ENCODE data around the gene ATG16L1.

Gene ATG16L1

DNA sequence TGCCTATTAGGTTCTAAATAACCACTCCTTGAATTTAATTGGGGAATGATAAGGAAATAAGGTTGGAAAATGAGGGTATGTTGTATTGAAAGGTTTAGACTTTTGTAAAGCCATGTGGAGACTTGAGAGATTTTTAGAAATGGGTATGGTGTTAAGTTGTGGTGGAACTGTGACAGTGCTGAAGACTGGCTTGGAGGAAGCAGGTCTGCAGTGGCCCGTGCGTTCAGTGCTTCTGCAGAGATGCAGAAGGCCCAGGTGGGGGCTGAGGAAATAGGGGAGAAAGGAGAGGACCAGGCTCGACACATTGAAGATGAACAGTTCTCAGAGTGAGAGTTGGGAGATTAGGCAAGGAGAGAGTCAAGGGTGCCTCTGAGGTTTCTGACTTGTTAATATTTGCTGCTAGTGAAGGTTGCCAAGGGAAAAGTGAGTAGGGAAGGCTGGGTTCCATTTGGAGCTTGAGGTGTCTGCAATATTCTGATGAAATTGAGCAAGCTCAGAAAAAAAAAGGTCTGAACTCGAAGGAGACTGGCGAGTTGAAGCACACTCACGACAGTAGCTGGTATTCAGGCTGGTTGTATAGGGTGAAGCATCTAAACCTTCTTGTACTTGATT lies 30.6 kb downstream of the ATG16L1 start:
- DNase-seq, result no peak
- Histone ChIP-seq H3K4me3 (ENCODE audit: control insufficient read depth in 1 of 7, extremely low read depth in 1 of 7, insufficient read depth in 4 of 7, low read depth in 2 of 7, low read length in 6 of 7) (no peak overlapping the region), H3K27ac (ENCODE audit: insufficient read depth in 1 of 2, low read depth in 1 of 2, low read length in 2 of 2, poor library complexity in 1 of 2, severe bottlenecking in 2 of 2) (no peak overlapping the region), H3K9me3 (ENCODE audit: control extremely low read depth in 1 of 5, control insufficient read depth in 4 of 5, insufficient read depth in 2 of 5, low read depth in 1 of 5, low read length in 4 of 5) (no peaks in the 10 kb centered on the region), H3K27me3 (replicated peaks in 2 of 5; ENCODE audit: control insufficient read depth in 4 of 5, insufficient read depth in 5 of 5, low read length in 4 of 5) (no peaks in the 10 kb centered on the region), H3K4me1 (ENCODE audit: control extremely low read depth in 1 of 4, control insufficient read depth in 4 of 4, insufficient read depth in 4 of 4, low read length in 3 of 4) (no peaks in the 10 kb centered on the region), H3K36me3 (ENCODE audit: control insufficient read depth in 4 of 4, insufficient read depth in 4 of 4, low read length in 3 of 4) (peaks cover 26 to 82% (median 66%) of the 10 kb centered on the region in 4 experiments)
- WGBS (ENCODE audit: insufficient coverage), result 100% methylated on average over 4 of the region's 6 CpGs
- CTCF ChIA-PET, result interaction anchor here (0.6 kb wide), 1 partner anchor 10 kb away, joined by 3 read pairs; no protein-coding TSS in a partner anchor
- POLR2A ChIA-PET, result no interaction called here

DNA sequence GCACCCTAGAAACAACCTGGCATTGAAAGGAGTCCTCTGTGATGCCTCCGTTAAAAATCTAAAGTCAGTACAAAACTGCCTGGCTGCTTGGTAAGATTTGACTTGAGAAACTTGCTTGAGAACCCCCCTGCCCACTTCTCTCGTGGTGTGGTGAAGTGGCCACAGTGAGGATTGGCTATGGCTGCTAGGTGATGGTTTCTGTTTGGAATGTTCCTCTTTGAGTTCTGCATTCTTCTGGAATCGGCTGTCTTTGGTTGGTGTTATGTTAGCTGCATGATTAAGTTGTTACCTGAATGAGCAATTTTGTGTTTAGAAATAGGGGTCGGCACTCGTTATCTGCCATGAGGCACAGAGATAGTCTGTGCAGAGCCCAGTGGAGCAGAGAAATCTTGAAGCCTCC lies 34.4 kb downstream of the ATG16L1 start:
- Histone ChIP-seq H3K36me3 (ENCODE audit: control insufficient read depth in 4 of 4, insufficient read depth in 4 of 4, low read length in 3 of 4) (peaks cover 25 to 77% (median 64%) of the 10 kb centered on the region in 4 experiments), H3K9me3 (ENCODE audit: control extremely low read depth in 1 of 5, control insufficient read depth in 4 of 5, insufficient read depth in 2 of 5, low read depth in 1 of 5, low read length in 4 of 5) (no peaks in the 10 kb centered on the region), H3K27me3 (replicated peaks in 2 of 5; ENCODE audit: control insufficient read depth in 4 of 5, insufficient read depth in 5 of 5, low read length in 4 of 5) (no peaks in the 10 kb centered on the region), H3K4me3 (ENCODE audit: control insufficient read depth in 1 of 7, extremely low read depth in 1 of 7, insufficient read depth in 4 of 7, low read depth in 2 of 7, low read length in 6 of 7) (no peak overlapping the region), H3K27ac (ENCODE audit: insufficient read depth in 1 of 2, low read depth in 1 of 2, low read length in 2 of 2, poor library complexity in 1 of 2, severe bottlenecking in 2 of 2) (no peak overlapping the region), H3K4me1 (ENCODE audit: control extremely low read depth in 1 of 4, control insufficient read depth in 4 of 4, insufficient read depth in 4 of 4, low read length in 3 of 4) (no peaks in the 10 kb centered on the region)
- ChIA-PET POLR2A (no interaction called here), CTCF (no interaction called here)
- no peak for DNase-seq
- 100% methylated on average over 5 of the region's 5 CpGs for WGBS (ENCODE audit: insufficient coverage)

DNA sequence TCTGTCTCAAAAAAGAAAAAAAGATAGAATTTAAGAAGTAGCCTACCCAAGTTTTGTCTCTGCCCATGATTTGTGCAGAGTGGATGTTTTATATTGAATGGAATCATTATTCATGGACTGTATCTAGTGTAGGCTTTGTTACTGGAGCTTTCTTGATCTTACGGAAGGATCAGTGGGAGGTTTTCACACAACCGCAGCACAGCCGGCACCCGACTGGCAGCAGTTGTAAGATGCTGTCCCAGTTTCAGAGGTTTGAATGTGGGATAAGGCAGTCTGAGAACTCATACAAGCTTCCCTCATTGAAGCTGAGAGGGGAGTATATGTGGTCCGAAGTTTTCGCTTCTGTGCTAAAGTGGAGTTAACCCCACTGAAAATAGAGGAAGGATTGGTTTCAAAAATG lies 36.4 kb downstream of the ATG16L1 start:
- Histone ChIP-seq H3K27ac (ENCODE audit: insufficient read depth in 1 of 2, low read depth in 1 of 2, low read length in 2 of 2, poor library complexity in 1 of 2, severe bottlenecking in 2 of 2) (no peak overlapping the region), H3K4me3 (ENCODE audit: control insufficient read depth in 1 of 7, extremely low read depth in 1 of 7, insufficient read depth in 4 of 7, low read depth in 2 of 7, low read length in 6 of 7) (no peak overlapping the region), H3K36me3 (ENCODE audit: control insufficient read depth in 4 of 4, insufficient read depth in 4 of 4, low read length in 3 of 4) (peaks cover 30 to 79% (median 68%) of the 10 kb centered on the region in 4 experiments), H3K9me3 (ENCODE audit: control extremely low read depth in 1 of 5, control insufficient read depth in 4 of 5, insufficient read depth in 2 of 5, low read depth in 1 of 5, low read length in 4 of 5) (no peaks in the 10 kb centered on the region), H3K27me3 (replicated peaks in 2 of 5; ENCODE audit: control insufficient read depth in 4 of 5, insufficient read depth in 5 of 5, low read length in 4 of 5) (no peaks in the 10 kb centered on the region), H3K4me1 (ENCODE audit: control extremely low read depth in 1 of 4, control insufficient read depth in 4 of 4, insufficient read depth in 4 of 4, low read length in 3 of 4) (no peaks in the 10 kb centered on the region)
- CTCF ChIA-PET, result interaction anchor here (1.4 kb wide), 1 partner anchor 14 kb away, joined by 3 read pairs; no protein-coding TSS in a partner anchor
- WGBS (ENCODE audit: insufficient coverage), result 100% methylated on average over 3 of the region's 6 CpGs
- no peak for DNase-seq
- POLR2A ChIA-PET, result no interaction called here

DNA sequence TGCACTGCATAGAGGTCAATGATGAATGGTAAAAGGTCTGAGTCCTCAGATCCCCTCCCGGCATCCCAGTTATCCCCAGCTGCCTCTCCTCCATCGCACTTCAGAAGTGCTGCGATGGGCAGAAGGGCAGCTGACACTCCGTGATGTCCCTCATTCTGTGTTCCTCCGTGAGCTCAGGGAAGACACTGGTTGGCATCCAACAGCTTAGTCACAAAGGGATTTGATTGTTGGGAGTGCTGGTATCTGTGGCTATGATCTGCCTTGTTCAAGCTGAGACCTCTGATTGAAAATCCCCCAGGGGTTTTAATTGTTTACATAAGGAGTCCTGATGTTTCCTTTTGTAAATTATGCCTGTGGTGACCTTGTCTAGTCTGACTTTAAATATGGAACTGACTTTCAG lies 37.2 kb downstream of the ATG16L1 start:
- ChIA-PET POLR2A (interaction anchor here (0.6 kb wide), 1 partner anchor 15 kb away, joined by 4 read pairs; no protein-coding TSS in a partner anchor), CTCF (interaction anchor here (0.7 to 1.3 kb wide), 2 partner anchors 9 to 65 kb away, joined by 3 to 4 read pairs; no protein-coding TSS in a partner anchor)
- WGBS (ENCODE audit: insufficient coverage), result 97% methylated on average over 5 of the region's 5 CpGs
- H3K27me3 ChIP-seq (replicated peaks in 2 of 5; ENCODE audit: control insufficient read depth in 4 of 5, insufficient read depth in 5 of 5, low read length in 4 of 5), result no peaks in the 10 kb centered on the region
- H3K27ac ChIP-seq (ENCODE audit: insufficient read depth in 1 of 2, low read depth in 1 of 2, low read length in 2 of 2, poor library complexity in 1 of 2, severe bottlenecking in 2 of 2), result peak overlapping the region in 1 of 2 experiments; percentile 7
- peaks cover 30 to 84% (median 72%) of the 10 kb centered on the region in 4 experiments for H3K36me3 ChIP-seq (ENCODE audit: control insufficient read depth in 4 of 4, insufficient read depth in 4 of 4, low read length in 3 of 4)
- no peaks in the 10 kb centered on the region for H3K4me1 ChIP-seq (ENCODE audit: control extremely low read depth in 1 of 4, control insufficient read depth in 4 of 4, insufficient read depth in 4 of 4, low read length in 3 of 4)
- no peaks in the 10 kb centered on the region for H3K9me3 ChIP-seq (ENCODE audit: control extremely low read depth in 1 of 5, control insufficient read depth in 4 of 5, insufficient read depth in 2 of 5, low read depth in 1 of 5, low read length in 4 of 5)
- DNase-seq, result no peak
- H3K4me3 ChIP-seq (ENCODE audit: control insufficient read depth in 1 of 7, extremely low read depth in 1 of 7, insufficient read depth in 4 of 7, low read depth in 2 of 7, low read length in 6 of 7), result no peak overlapping the region

DNA sequence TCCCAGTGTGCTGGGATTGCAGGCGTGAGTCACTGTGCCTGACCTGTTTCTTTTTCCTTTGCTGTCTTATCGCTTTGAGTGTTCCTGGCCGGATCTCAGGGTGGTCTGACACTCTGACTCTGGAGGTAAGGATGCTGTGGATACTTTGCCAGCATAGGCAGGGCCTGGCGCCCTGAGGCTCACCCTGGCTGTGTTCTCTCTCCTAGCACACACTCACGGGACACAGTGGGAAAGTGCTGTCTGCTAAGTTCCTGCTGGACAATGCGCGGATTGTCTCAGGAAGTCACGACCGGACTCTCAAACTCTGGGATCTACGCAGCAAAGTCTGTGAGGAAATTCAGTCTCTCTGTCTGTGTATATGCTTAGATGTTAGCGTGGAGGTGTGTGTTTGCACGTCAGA lies 38.2 kb downstream of the ATG16L1 start:
- over 99% methylated on average over 12 of the region's 12 CpGs for WGBS (ENCODE audit: insufficient coverage)
- Histone ChIP-seq H3K9me3 (ENCODE audit: control extremely low read depth in 1 of 5, control insufficient read depth in 4 of 5, insufficient read depth in 2 of 5, low read depth in 1 of 5, low read length in 4 of 5) (no peaks in the 10 kb centered on the region), H3K4me1 (ENCODE audit: control extremely low read depth in 1 of 4, control insufficient read depth in 4 of 4, insufficient read depth in 4 of 4, low read length in 3 of 4) (no peaks in the 10 kb centered on the region), H3K27me3 (replicated peaks in 2 of 5; ENCODE audit: control insufficient read depth in 4 of 5, insufficient read depth in 5 of 5, low read length in 4 of 5) (no peaks in the 10 kb centered on the region), H3K27ac (ENCODE audit: insufficient read depth in 1 of 2, low read depth in 1 of 2, low read length in 2 of 2, poor library complexity in 1 of 2, severe bottlenecking in 2 of 2) (no peak overlapping the region), H3K4me3 (ENCODE audit: control insufficient read depth in 1 of 7, extremely low read depth in 1 of 7, insufficient read depth in 4 of 7, low read depth in 2 of 7, low read length in 6 of 7) (no peak overlapping the region), H3K36me3 (ENCODE audit: control insufficient read depth in 4 of 4, insufficient read depth in 4 of 4, low read length in 3 of 4) (peaks cover 32 to 92% (median 79%) of the 10 kb centered on the region in 4 experiments)
- POLR2A ChIA-PET, result no interaction called here
- no peak for DNase-seq
- CTCF ChIA-PET, result interaction anchor here (1.3 kb wide), 1 partner anchor 10 kb away, joined by 3 read pairs; no protein-coding TSS in a partner anchor

GRCh38 chr2:233290051-233290845 lies 38.8 kb downstream of the ATG16L1 start:
- Histone ChIP-seq H3K4me1 (ENCODE audit: control extremely low read depth in 1 of 4, control insufficient read depth in 4 of 4, insufficient read depth in 4 of 4, low read length in 3 of 4) (no peaks in the 10 kb centered on the region), H3K4me3 (ENCODE audit: control insufficient read depth in 1 of 7, extremely low read depth in 1 of 7, insufficient read depth in 4 of 7, low read depth in 2 of 7, low read length in 6 of 7) (no peak overlapping the region), H3K9me3 (ENCODE audit: control extremely low read depth in 1 of 5, control insufficient read depth in 4 of 5, insufficient read depth in 2 of 5, low read depth in 1 of 5, low read length in 4 of 5) (no peaks in the 10 kb centered on the region), H3K36me3 (ENCODE audit: control insufficient read depth in 4 of 4, insufficient read depth in 4 of 4, low read length in 3 of 4) (peaks cover 31 to 92% (median 78%) of the 10 kb centered on the region in 4 experiments), H3K27me3 (replicated peaks in 2 of 5; ENCODE audit: control insufficient read depth in 4 of 5, insufficient read depth in 5 of 5, low read length in 4 of 5) (no peaks in the 10 kb centered on the region), H3K27ac (ENCODE audit: insufficient read depth in 1 of 2, low read depth in 1 of 2, low read length in 2 of 2, poor library complexity in 1 of 2, severe bottlenecking in 2 of 2) (no peak overlapping the region)
- no peak for DNase-seq
- 98% methylated on average over 10 of the region's 10 CpGs for WGBS (ENCODE audit: insufficient coverage)
- ChIA-PET POLR2A (no interaction called here), CTCF (no interaction called here)

DNA sequence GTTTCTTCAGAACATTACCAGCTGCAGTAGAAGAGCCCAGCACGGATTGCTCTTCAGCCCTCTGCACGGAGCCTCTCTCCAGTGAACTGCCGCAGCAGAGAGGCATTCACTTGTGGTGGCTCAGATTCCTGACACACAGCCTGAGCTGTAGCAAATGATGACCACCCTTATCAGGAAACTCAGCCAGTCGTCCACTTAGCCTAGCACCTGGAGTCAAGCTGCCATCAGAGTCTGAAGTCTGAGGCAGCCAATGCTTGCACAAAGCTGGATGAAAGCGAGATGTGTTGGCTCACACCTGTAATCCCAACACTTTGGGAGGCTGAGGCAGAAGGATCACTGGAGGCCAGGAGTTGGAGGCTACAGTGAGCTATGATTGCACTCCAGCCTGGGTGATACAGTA lies 44.4 kb downstream of the ATG16L1 start:
- POLR2A ChIA-PET, result interaction anchor here (0.6 to 0.7 kb wide), 3 partner anchors 46 to 107 kb away, joined by 3 to 4 read pairs (median 4); no protein-coding TSS in a partner anchor

More for the DNA sequence above, 44.4 kb downstream of the ATG16L1 start:
- Histone ChIP-seq H3K27me3 (replicated peaks in 2 of 5; ENCODE audit: control insufficient read depth in 4 of 5, insufficient read depth in 5 of 5, low read length in 4 of 5) (no peaks in the 10 kb centered on the region), H3K27ac (ENCODE audit: insufficient read depth in 1 of 2, low read depth in 1 of 2, low read length in 2 of 2, poor library complexity in 1 of 2, severe bottlenecking in 2 of 2) (no peak overlapping the region), H3K9me3 (ENCODE audit: control extremely low read depth in 1 of 5, control insufficient read depth in 4 of 5, insufficient read depth in 2 of 5, low read depth in 1 of 5, low read length in 4 of 5) (no peaks in the 10 kb centered on the region), H3K4me1 (ENCODE audit: control extremely low read depth in 1 of 4, control insufficient read depth in 4 of 4, insufficient read depth in 4 of 4, low read length in 3 of 4) (no peaks in the 10 kb centered on the region), H3K4me3 (ENCODE audit: control insufficient read depth in 1 of 7, extremely low read depth in 1 of 7, insufficient read depth in 4 of 7, low read depth in 2 of 7, low read length in 6 of 7) (no peak overlapping the region), H3K36me3 (ENCODE audit: control insufficient read depth in 4 of 4, insufficient read depth in 4 of 4, low read length in 3 of 4) (peaks cover 12 to 55% (median 46%) of the 10 kb centered on the region in 4 experiments)
- WGBS (ENCODE audit: insufficient coverage), result 100% methylated on average over 5 of the region's 5 CpGs
- no peak for DNase-seq
- CTCF ChIA-PET, result interaction anchor here (1.0 kb wide), 1 partner anchor 10 kb away, joined by 3 read pairs; no protein-coding TSS in a partner anchor
